ENCODE results near the gene SCN11A. TPM values are rescaled to one million over a fixed set of nuclear protein-coding genes. Genes with fewer than 3 reads are reported as not detected.

Gene SCN11A
- total and polyA plus RNA-seq, 7 donors: 0.03 to 0.05 (median 0.04) TPM; not detected in 4

- WGBS, 3 donors: 93 to 97% (median 95%) methylated on average over 10 of the region's 10 CpGs
- intact Hi-C loops (cut with DNase I): no loop called here
- no peak overlapping the region for H3K27ac ChIP-seq
- peaks cover 10 to 96% of the 10 kb centered on the region in 2 donors for H3K36me3 ChIP-seq (ENCODE audit: insufficient read depth in 1 of 2, low read depth in 1 of 2)
- ATAC-seq: no peak
- no peaks in the 10 kb centered on the region for H3K9me3 ChIP-seq
- H3K27me3 ChIP-seq (ENCODE audit: insufficient read depth in 3 of 3, low read length in 2 of 3): no peaks in the 10 kb centered on the region
- TF ChIP-seq CTCF (IDR thresholded peaks at IDR 0.05): no peak
- H3K4me3 ChIP-seq: no peak overlapping the region
- no peaks in the 10 kb centered on the region for H3K4me1 ChIP-seq
- no peak for DNase-seq
Observed at GRCh38 chr3:39075910-39076309, 24.2 kb upstream of the SCN11A start.

GRCh38 chr3:39068556-39068955 lies 16.8 kb upstream of the SCN11A start:
- Histone ChIP-seq H3K36me3 (ENCODE audit: insufficient read depth in 1 of 2, low read depth in 1 of 2) (peaks cover 0 to 80% of the 10 kb centered on the region in 2 donors), H3K4me3 (no peak overlapping the region), H3K4me1 (no peaks in the 10 kb centered on the region), H3K27ac (no peak overlapping the region), H3K27me3 (ENCODE audit: insufficient read depth in 3 of 3, low read length in 2 of 3) (no peaks in the 10 kb centered on the region), H3K9me3 (no peaks in the 10 kb centered on the region)
- no peak for DNase-seq
- intact Hi-C loops (cut with DNase I): no loop called here
- no peak for TF ChIP-seq CTCF (IDR thresholded peaks at IDR 0.05)
- no peak for ATAC-seq
- 85 to 90% (median 89%) methylated on average over 3 of the region's 3 CpGs for WGBS, 3 donors

GRCh38 chr3:39067286-39067685 lies 15.5 kb upstream of the SCN11A start:
- DNase-seq (no peak), ATAC-seq (no peak)
- TF ChIP-seq CTCF (IDR thresholded peaks at IDR 0.05): no peak
- intact Hi-C loops (cut with DNase I): no loop called here
- Histone ChIP-seq H3K4me1 (no peaks in the 10 kb centered on the region), H3K27ac (no peak overlapping the region), H3K9me3 (no peaks in the 10 kb centered on the region), H3K27me3 (ENCODE audit: insufficient read depth in 3 of 3, low read length in 2 of 3) (no peaks in the 10 kb centered on the region), H3K4me3 (no peak overlapping the region), H3K36me3 (ENCODE audit: insufficient read depth in 1 of 2, low read depth in 1 of 2) (peaks cover 0 to 67% of the 10 kb centered on the region in 2 donors)
- WGBS, 3 donors: 25 to 48% (median 33%) methylated on average over 1 of the region's 1 CpG

- TF ChIP-seq CTCF (IDR thresholded peaks at IDR 0.05): no peak
- intact Hi-C loops (cut with DNase I): no loop called here
- Histone ChIP-seq H3K9me3 (no peaks in the 10 kb centered on the region), H3K4me1 (no peaks in the 10 kb centered on the region), H3K4me3 (no peak overlapping the region), H3K27ac (no peak overlapping the region), H3K36me3 (ENCODE audit: insufficient read depth in 1 of 2, low read depth in 1 of 2) (peaks cover 0 to 47% of the 10 kb centered on the region in 2 donors), H3K27me3 (ENCODE audit: insufficient read depth in 3 of 3, low read length in 2 of 3) (no peaks in the 10 kb centered on the region)
- no peak for DNase-seq
- no peak for ATAC-seq
- WGBS, 3 donors: 26 to 43% (median 43%) methylated on average over 1 of the region's 1 CpG
Observed at GRCh38 chr3:39065197-39065596, 13.5 kb upstream of the SCN11A start.

GRCh38 chr3:39064646-39065045 lies 12.9 kb upstream of the SCN11A start:
- Histone ChIP-seq H3K36me3 (ENCODE audit: insufficient read depth in 1 of 2, low read depth in 1 of 2) (peaks cover 0 to 41% of the 10 kb centered on the region in 2 donors), H3K9me3 (no peaks in the 10 kb centered on the region), H3K27ac (no peak overlapping the region), H3K4me3 (no peak overlapping the region), H3K27me3 (ENCODE audit: insufficient read depth in 3 of 3, low read length in 2 of 3) (no peaks in the 10 kb centered on the region), H3K4me1 (no peaks in the 10 kb centered on the region)
- no peak for ATAC-seq
- intact Hi-C loops (cut with DNase I): no loop called here
- TF ChIP-seq CTCF (IDR thresholded peaks at IDR 0.05): no peak
- 81 to 92% (median 89%) methylated on average over 1 of the region's 1 CpG for WGBS, 3 donors
- DNase-seq: no peak
